GM23338 (cell line): ENCODE results near the gene ESYT1. TPM values are rescaled to one million over a fixed set of nuclear protein-coding genes. Genes with fewer than 3 reads are reported as not detected.

ENCODE experiments used
- ATAC-seq: fragments of 200-7000 bp; cut with Tn5 transposase; 3 replicates; pipeline ENCODE4 v1.9.1; 2020
- DNase-seq: peaks from one replicate; pipeline ENCODE4 v3.0.0-alpha.2; 2015; ENCODE audit warnings: low spot score
- H2AFZ ChIP-seq: fragments of 200-600 bp; sonication (generic); 2 replicates; pipeline ENCODE4 v1.8.0; 2016; ENCODE audit warnings: antibody characterized with exemption, mild to moderate bottlenecking, moderate library complexity
- H3F3A ChIP-seq: fragments of 200-600 bp; sonication (generic); replicated peaks from 2 replicates; pipeline ENCODE4 v1.8.0; 2017; ENCODE audit warnings: antibody characterized with exemption, mixed run types, low read depth
- H3K27ac ChIP-seq: fragments of 200-600 bp; sonication (generic); 2 replicates; pipeline ENCODE4 v1.6.1; 2016; ENCODE audit warnings: low read depth
- H3K27me3 ChIP-seq: fragments of 200-600 bp; sonication (generic); 2 replicates; pipeline ENCODE4 v1.8.0; 2016; ENCODE audit warnings: mild to moderate bottlenecking, mixed run types, moderate library complexity; ENCODE audit not compliant: insufficient read depth
- H3K36me3 ChIP-seq: fragments of 200-600 bp; sonication (generic); 2 replicates; pipeline ENCODE4 v1.8.0; 2016; ENCODE audit warnings: mild to moderate bottlenecking; ENCODE audit not compliant: insufficient read depth
- H3K4me1 ChIP-seq: fragments of 200-600 bp; sonication (generic); 2 replicates; pipeline ENCODE4 v1.8.0; 2016; ENCODE audit warnings: mild to moderate bottlenecking, moderate library complexity; ENCODE audit not compliant: insufficient read depth
- H3K4me2 ChIP-seq: fragments of 200-600 bp; sonication (generic); 2 replicates; pipeline ENCODE4 v1.7.1; 2017; ENCODE audit warnings: mixed run types
- H3K4me3 ChIP-seq: fragments of 200-600 bp; sonication (generic); 2 replicates; pipeline ENCODE4 v1.6.1; 2016; ENCODE audit warnings: mixed run types
- H3K79me2 ChIP-seq: fragments of 200-600 bp; sonication (generic); replicated peaks from 2 replicates; pipeline ENCODE4 v1.8.0; 2017; ENCODE audit warnings: mild to moderate bottlenecking; ENCODE audit not compliant: insufficient read depth
- H3K9me2 ChIP-seq: fragments of 200-600 bp; sonication (generic); 2 replicates; pipeline ENCODE4 v1.8.0; 2017; ENCODE audit not compliant: insufficient read depth
- H4K20me1 ChIP-seq: fragments of 200-600 bp; sonication (generic); replicated peaks from 2 replicates; pipeline ENCODE4 v1.8.0; 2017; ENCODE audit warnings: mild to moderate bottlenecking; ENCODE audit not compliant: insufficient read depth
- H3K27ac Mint-ChIP-seq: 2 replicates; pipeline ENCODE4 v1.8.0; 2020; ENCODE audit warnings: inconsistent platforms, mild to moderate bottlenecking, moderate library complexity, mixed read lengths
- H3K27me3 Mint-ChIP-seq: 3 replicates; pipeline ENCODE4 v1.8.0; 2022; ENCODE audit warnings: low read depth, mild to moderate bottlenecking, moderate library complexity, mixed read lengths, inconsistent platforms; ENCODE audit not compliant: insufficient read depth, poor library complexity
- H3K36me3 Mint-ChIP-seq: 3 replicates; pipeline ENCODE4 v1.8.0; 2021; ENCODE audit warnings: low read depth, mild to moderate bottlenecking, inconsistent platforms, moderate library complexity, mixed read lengths
- H3K4me1 Mint-ChIP-seq: 3 replicates; pipeline ENCODE4 v1.8.0; 2020; ENCODE audit warnings: mild to moderate bottlenecking, inconsistent platforms, mixed read lengths
- H3K4me3 Mint-ChIP-seq: 3 replicates; pipeline ENCODE4 v1.8.0; 2021; ENCODE audit warnings: moderate library complexity, mild to moderate bottlenecking, inconsistent platforms, mixed read lengths
- H3K9me3 Mint-ChIP-seq: 3 replicates; pipeline ENCODE4 v1.8.0; 2020; ENCODE audit warnings: moderate library complexity, mild to moderate bottlenecking, inconsistent platforms, mixed read lengths
- CREB1 ChIP-seq: fragments of 250-450 bp; sonication (Bioruptor Pico); IDR thresholded peaks from 2 replicates; pipeline ENCODE4 v1.5.0; 2020; ENCODE audit warnings: low read depth, mild to moderate bottlenecking, moderate library complexity
- EZH2 ChIP-seq: fragments of 200-600 bp; sonication (generic); IDR thresholded peaks from one replicate; pipeline ENCODE4 v1.8.0; 2017; ENCODE audit warnings: antibody characterized with exemption, mild to moderate bottlenecking, low read depth; ENCODE audit not compliant: unreplicated experiment
- EZH2phosphoT487 ChIP-seq: fragments of 200-600 bp; sonication (generic); IDR thresholded peaks from one replicate; pipeline ENCODE4 v1.8.1; 2018; ENCODE audit warnings: antibody characterized with exemption; ENCODE audit not compliant: unreplicated experiment
- JUNB ChIP-seq: IDR thresholded peaks from one replicate; pipeline ENCODE4 v1.6.1; 2016; ENCODE audit warnings: antibody characterized with exemption; ENCODE audit not compliant: unreplicated experiment
- NANOG ChIP-seq: IDR thresholded peaks from 2 replicates; pipeline ENCODE4 v1.6.1; 2016; ENCODE audit warnings: antibody characterized with exemption, borderline replicate concordance
- POLR2AphosphoS5 ChIP-seq: IDR thresholded peaks from 2 replicates; pipeline ENCODE4 v1.6.1; 2016; ENCODE audit warnings: antibody characterized with exemption, low read depth
- STAT1 ChIP-seq: IDR thresholded peaks from one replicate; pipeline ENCODE4 v1.6.1; 2016; ENCODE audit warnings: antibody characterized with exemption; ENCODE audit not compliant: unreplicated experiment
- ZNF114 ChIP-seq: fragments of 250-450 bp; sonication (Bioruptor Pico); IDR thresholded peaks from 2 replicates; pipeline ENCODE4 v1.5.0; 2020; ENCODE audit warnings: mild to moderate bottlenecking, moderate library complexity
- ZNF331 ChIP-seq: fragments of 250-450 bp; sonication (Bioruptor Pico); IDR thresholded peaks from 2 replicates; pipeline ENCODE4 v1.5.0; 2020; ENCODE audit warnings: low read depth, mild to moderate bottlenecking, moderate library complexity
- ZNF462 ChIP-seq: fragments of 250-450 bp; sonication (Bioruptor Pico); IDR thresholded peaks from 2 replicates; pipeline ENCODE4 v1.5.0; 2020; ENCODE audit warnings: mild to moderate bottlenecking, moderate library complexity
- polyA plus RNA-seq: library from polyadenylated mRNA; unstranded; fragments of >200 nt; fragmentation: Nextera tagmentation; extraction: Ambion mirVana; gene quantifications from 2 replicates; pipeline ENCODE4 v1.2.1, GENCODE V29; 2016
- total RNA-seq: library from RNA; depleted of rRNA; stranded (reverse); fragments of >200 nt; shearing (Covaris generic); gene quantifications from 2 replicates; pipeline ENCODE4 v1.2.3, GENCODE V29; 2014
- TF ChIP-seq, protein P1 (sequence below), 2 experiments: fragments of 200-600 bp in 1 of 2; sonication (generic) in 1 of 2; conservative IDR thresholded peaks; 2 replicates each; pipeline versions ENCODE4 v1.5.1 to v1.6.1; 2016 to 2017; ENCODE audit warnings: antibody characterized with exemption in 2 of 2, low read depth in 2 of 2, mild to moderate bottlenecking in 2 of 2, moderate library complexity in 1 of 2
- TF ChIP-seq, protein P2 (sequence below): IDR thresholded peaks from one replicate; pipeline ENCODE4 v1.6.1; 2018; ENCODE audit warnings: antibody characterized with exemption; ENCODE audit not compliant: unreplicated experiment
- TF ChIP-seq, protein P3 (sequence below): IDR thresholded peaks from 2 replicates; pipeline ENCODE4 v1.6.1; 2016; ENCODE audit warnings: antibody characterized with exemption

The ESYT1 gene
- total and polyA plus RNA-seq, 2 experiments from 2014 or later, result 23.3 to 142 TPM

DNA sequence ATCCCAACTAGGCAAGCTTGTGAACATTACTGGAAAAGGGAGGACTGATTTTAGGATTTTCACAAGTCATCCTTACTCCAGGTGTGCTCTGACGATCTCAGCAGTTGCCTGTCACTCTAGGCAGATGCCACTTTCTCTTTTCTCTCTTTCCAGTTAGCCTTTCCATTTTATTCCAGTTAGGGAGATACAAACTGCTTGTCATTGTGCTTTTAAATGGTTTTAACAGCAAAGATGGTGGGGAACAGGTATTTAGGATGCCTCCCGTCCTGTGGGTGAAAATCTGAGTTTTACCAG lies 22.5 kb upstream of the ESYT1 start:
- Histone ChIP-seq H3K79me2 (peaks cover 36% of the 10 kb centered on the region), H3K36me3 (peaks cover 42% of the 10 kb centered on the region), H3K4me2 (peak overlapping the region; percentile 100), H4K20me1 (peaks cover 24% of the 10 kb centered on the region), H3K9me2 (no peaks in the 10 kb centered on the region), H3K4me3 (peak overlapping the region; percentile 99), H3K27me3 (no peaks in the 10 kb centered on the region), H2AFZ (no peak overlapping the region), H3K4me1 (peaks cover 22% of the 10 kb centered on the region), H3F3A (peaks cover 55% of the 10 kb centered on the region), H3K27ac (0 out of 2 replicates have a peak overlapping the region, but pooled peaks have one; percentile 65)
- Mint-ChIP-seq H3K27ac (peak overlapping the region; percentile 98), H3K9me3 (no peaks in the 10 kb centered on the region), H3K36me3 (peaks cover 79% of the 10 kb centered on the region), H3K4me3 (peak overlapping the region; percentile 96), H3K4me1 (peaks cover 21% of the 10 kb centered on the region), H3K27me3 (peaks cover 13% of the 10 kb centered on the region)
- ATAC-seq (no peak), DNase-seq (no peak)
- TF ChIP-seq, protein P1, sequence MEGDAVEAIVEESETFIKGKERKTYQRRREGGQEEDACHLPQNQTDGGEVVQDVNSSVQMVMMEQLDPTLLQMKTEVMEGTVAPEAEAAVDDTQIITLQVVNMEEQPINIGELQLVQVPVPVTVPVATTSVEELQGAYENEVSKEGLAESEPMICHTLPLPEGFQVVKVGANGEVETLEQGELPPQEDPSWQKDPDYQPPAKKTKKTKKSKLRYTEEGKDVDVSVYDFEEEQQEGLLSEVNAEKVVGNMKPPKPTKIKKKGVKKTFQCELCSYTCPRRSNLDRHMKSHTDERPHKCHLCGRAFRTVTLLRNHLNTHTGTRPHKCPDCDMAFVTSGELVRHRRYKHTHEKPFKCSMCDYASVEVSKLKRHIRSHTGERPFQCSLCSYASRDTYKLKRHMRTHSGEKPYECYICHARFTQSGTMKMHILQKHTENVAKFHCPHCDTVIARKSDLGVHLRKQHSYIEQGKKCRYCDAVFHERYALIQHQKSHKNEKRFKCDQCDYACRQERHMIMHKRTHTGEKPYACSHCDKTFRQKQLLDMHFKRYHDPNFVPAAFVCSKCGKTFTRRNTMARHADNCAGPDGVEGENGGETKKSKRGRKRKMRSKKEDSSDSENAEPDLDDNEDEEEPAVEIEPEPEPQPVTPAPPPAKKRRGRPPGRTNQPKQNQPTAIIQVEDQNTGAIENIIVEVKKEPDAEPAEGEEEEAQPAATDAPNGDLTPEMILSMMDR (conservative IDR thresholded peaks at IDR 0.05; ENCODE audit: low read depth in 2 of 2), result no peak
- TF ChIP-seq, protein P2, sequence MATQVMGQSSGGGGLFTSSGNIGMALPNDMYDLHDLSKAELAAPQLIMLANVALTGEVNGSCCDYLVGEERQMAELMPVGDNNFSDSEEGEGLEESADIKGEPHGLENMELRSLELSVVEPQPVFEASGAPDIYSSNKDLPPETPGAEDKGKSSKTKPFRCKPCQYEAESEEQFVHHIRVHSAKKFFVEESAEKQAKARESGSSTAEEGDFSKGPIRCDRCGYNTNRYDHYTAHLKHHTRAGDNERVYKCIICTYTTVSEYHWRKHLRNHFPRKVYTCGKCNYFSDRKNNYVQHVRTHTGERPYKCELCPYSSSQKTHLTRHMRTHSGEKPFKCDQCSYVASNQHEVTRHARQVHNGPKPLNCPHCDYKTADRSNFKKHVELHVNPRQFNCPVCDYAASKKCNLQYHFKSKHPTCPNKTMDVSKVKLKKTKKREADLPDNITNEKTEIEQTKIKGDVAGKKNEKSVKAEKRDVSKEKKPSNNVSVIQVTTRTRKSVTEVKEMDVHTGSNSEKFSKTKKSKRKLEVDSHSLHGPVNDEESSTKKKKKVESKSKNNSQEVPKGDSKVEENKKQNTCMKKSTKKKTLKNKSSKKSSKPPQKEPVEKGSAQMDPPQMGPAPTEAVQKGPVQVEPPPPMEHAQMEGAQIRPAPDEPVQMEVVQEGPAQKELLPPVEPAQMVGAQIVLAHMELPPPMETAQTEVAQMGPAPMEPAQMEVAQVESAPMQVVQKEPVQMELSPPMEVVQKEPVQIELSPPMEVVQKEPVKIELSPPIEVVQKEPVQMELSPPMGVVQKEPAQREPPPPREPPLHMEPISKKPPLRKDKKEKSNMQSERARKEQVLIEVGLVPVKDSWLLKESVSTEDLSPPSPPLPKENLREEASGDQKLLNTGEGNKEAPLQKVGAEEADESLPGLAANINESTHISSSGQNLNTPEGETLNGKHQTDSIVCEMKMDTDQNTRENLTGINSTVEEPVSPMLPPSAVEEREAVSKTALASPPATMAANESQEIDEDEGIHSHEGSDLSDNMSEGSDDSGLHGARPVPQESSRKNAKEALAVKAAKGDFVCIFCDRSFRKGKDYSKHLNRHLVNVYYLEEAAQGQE, result no peak
- TF ChIP-seq CREB1 (CRISPR knock-in tag) (no peak), NANOG (no peak), ZNF114 (no peak), EZH2phosphoT487 (no peak), EZH2 (no peak), POLR2AphosphoS5 (no peak), STAT1 (no peak), ZNF462 (CRISPR knock-in tag) (no peak), ZNF331 (CRISPR knock-in tag) (no peak), JUNB (no peak)
- TF ChIP-seq, protein P3, sequence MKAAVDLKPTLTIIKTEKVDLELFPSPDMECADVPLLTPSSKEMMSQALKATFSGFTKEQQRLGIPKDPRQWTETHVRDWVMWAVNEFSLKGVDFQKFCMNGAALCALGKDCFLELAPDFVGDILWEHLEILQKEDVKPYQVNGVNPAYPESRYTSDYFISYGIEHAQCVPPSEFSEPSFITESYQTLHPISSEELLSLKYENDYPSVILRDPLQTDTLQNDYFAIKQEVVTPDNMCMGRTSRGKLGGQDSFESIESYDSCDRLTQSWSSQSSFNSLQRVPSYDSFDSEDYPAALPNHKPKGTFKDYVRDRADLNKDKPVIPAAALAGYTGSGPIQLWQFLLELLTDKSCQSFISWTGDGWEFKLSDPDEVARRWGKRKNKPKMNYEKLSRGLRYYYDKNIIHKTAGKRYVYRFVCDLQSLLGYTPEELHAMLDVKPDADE, result no peak
